Mucosa of gallbladder (tissue), 1 donor: ENCODE results near the gene CRY2. TPM values are rescaled to one million over a fixed set of nuclear protein-coding genes. Genes with fewer than 3 reads are reported as not detected.

ENCODE experiments used
- DNase-seq: peaks from one replicate; pipeline ENCODE4 v3.0.0-alpha.2; 2020; ENCODE audit warnings: low spot score
- total RNA-seq: library from RNA; stranded (reverse); gene quantifications from one replicate; pipeline ENCODE4 v1.2.1, GENCODE V29; 2021
- donor health status: DM: no; HTN: no; CAD: no.

CRY2 gene
- total RNA-seq, 1 donor from 2014 or later: 61.9 TPM

DNA sequence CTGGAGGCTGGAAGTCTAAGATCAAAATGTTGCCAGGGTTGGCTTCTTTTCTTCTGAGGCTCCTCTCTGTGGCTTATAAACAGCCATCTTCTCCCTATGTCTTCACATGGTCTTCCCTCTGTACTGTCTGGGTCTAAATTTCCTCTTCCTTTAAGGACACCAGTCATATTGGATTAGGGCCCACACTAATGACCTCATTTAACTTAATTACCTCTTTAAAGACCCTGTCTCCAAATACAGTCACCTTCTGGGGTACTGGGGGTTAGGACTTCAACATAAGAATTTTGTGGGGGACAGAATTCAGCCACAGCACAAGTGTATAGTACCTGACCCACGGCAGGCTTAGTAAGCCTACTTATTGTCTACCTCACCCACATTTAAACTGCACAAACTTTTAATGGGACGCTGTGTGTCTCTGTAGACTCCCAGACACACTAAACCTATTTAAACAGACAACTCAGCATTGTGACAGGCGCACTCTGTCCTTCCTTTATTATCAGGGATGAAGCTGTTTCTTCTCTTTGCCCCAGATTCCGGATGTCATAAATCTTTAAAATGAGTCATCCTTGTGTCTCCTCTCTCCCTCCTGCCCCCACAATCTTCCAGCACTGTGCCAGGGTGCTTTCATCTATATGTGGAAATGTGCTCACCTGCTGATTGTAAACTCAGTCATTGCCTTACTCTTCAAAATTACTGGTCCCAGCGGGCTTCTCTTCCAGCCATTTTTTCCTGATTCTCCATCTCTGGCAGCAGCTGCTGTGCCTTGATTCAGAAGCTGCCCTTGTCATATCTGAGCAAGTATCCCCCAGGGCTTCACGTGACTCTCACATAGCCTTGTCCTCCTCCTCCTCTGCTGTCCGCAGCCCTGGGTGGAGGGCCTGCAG is 32.8 kb downstream of the CRY2 start:
- DNase-seq: no peak

DNA sequence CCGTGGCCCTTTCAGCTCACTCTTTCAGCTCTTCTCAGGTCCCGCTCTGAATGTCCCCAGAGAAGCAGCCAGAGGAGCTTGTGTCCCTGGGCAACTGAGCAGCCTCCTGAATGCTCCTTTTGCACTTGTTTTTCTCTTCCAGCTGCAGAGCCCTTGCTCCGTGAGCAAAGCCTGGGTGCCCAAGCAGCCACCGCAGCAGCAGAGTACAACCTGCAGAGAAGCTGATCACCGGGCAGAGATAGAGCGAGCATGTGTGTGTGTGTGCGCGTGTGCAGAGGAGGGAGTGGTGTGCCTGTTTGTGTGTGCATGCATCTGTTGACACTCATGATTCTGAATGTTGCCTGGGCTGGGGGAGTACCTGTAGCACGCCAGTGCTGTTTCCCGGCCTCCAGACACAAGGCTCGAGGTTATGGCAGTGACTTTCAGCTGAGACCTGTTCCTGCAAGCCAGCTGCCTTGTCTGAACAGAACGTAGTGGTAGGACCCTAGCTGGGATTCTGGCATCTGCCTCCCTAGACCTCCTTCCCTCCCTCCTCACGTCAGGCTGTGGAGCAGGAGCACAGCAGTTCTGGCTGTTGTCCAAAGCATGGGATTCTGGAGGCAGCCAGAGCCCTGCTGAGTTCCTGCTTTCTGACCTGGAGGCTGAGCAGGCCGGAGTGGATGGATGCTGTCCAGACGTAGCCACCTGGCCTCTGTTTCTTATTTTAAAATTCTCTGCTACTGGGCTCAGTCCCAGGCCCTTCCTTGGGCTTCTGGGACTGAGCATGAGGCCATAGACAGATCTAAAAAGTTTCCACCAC is 33.7 kb downstream of the CRY2 start:
- no peak for DNase-seq

DNA sequence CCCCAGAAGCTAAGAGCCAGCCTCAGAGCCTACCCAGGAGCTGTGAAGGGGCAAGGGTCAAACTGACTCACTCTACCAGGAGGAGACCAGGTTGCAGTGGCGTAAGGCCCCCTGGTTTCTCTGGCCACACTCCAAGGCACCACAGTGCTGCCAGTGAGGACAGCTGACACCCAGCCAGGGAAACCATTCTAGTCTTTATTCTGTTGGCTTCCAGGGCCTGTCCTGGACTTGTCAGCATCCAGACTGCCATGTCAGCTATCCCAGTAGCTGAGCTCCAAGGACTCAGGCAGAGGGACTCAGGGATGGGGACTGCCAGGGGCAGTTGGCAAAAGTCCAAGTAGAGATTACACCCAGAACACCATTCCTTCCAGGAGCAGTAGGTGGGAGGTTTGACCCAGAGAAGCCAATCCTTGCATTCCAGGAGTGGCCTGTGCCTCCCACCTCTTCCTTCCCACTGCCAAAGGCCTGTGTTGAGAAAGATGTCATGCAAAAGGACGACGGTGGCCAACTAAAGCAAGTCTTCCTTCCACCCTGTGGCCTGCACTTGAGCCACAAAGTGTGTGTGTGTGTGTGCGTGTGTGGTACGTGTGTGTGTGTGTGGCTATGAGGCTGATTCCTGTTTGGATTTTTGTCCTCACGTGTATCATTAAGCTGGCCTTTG is 34.6 kb downstream of the CRY2 start:
- DNase-seq: peak; percentile 33

DNA sequence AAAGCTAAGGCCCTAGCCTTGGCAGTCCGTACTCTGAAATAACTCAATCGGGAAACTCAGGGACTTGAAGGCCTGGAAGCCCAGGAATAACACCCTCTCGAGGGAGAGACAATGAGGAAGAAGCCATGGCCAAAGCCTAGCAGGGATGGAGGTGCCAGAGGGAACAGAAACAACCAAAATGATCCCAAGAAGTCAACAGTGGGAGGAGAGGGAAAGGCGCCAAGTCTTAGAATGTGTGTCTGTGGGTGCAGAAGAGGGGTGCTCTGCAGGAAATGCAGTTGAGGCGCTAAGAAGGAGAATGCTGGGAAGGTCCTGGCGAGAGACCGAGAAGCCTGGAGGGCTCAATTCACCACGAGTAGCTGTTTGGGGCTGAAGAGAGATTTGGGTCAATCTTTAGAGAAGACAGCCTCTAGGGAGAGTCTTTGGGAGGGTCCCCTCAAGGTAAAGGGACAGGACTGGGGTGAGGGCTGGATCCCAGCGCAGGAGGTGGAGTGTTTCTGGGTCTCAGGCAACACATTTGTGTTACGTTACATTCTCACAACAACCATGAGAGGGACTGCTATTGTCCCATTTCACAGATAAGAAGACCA is 37.4 kb downstream of the CRY2 start:
- no peak for DNase-seq

DNA sequence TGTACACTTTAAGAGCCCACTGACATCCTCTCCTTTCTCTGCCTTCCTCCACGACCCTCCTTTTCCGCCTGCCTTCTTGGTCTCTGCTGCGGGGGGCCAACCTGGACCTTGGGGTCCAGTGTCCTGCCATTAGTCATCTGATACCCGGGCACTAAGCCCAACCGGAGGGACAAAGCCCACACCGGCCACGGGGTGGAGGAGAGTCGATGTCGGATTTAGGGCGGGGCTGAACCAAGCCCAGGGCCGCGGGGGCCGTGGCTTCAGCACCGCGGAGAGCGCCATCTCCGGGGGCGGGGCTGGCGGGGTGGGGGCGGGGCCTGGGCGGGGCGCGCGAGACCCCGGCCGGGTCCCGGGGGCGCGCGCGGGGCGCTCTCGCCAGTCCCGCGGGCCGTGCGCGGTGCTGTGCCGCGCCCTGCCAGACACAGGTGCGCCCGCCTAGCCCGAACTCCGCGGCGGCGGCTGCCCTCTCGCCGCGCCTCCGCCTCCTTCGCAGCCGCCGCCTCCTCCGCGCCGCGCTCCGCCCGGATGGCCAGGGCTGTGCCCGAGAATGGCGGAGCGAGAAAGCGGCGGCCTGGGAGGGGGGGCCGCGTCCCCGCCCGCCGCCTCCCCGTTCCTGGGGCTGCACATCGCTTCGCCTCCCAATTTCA is 38.1 kb downstream of the CRY2 start, which contains the start of gene MAPK8IP1:
TSS of gene MAPK8IP1 (plus strand) at position 378 of the 647 bp plus-strand sequence. CDS start at position 548, 170 bp downstream.
- DNase-seq: peak; percentile 36

DNA sequence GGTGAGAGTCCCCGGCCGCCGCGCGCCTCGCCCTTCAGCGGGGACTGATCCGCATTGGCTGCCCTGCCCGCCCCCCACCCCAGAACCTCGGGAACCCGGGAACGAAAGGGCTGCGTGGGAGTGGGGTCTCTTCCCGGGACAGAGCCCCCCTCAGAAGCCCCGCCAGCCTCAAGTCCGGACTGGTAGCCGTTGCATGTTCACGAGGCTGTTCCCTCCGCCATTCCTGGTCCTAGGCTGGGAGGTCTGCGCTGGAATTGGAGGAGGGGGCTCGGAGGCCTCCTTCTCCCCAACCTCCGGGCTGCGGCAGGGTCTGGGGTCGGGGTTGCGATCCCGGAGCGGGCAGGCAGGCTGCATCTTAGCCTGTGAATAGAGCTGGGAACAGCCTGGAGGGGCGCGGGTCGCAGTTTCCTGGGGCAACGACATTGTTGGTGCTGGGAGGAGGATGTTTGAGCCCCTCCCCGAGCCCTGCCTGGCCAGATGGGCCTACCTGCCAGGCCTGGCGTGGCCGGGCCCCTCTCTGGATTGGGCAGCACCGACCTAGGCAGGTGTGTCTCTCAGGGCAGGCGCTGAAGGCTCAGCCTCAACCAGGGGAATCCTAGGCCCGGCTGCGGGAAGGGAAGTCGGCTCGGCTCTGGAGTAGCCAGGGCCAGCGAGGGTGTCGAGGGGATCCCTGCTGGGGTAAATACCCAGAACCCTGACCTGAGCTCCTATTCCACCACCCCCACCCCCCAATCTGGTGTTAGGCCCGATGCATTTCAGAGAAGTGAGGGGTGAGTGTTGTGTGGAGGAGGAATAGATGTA is 38.8 kb downstream of the CRY2 start:
- DNase-seq: no peak

DNA sequence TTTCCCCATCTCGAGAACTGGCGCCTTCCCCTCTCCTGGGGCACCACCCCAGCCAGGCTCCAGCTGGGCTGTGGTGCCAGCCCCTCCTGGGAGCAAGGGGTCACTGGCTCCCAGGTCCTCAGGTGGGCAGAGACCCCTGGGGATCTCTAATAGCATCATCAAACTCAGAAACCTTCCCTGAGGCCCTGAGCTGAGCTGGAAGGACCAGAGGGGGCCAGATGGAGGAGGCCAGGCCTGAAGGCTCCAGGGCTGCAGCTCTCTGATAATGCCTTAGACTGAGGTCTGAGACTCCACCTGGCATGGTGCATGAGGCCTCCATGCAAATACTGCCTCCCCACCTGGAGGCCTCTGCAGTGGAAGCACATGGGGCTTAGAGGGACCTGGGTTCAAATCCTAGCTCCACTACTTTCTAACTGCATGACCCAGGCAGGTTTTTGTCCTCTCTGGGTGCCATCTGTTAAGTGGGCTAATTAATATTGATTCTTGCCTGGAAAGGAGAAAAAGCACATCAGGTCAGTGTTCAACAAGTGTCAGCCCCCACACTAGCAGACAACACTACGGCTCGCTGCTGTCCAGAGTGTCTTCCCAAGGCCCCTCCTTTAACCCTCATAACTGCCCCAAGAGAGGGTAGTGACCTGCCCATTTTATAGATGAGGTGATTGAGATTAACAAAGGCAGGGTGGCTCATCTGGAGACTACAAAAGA is 39.7 kb downstream of the CRY2 start:
- DNase-seq: no peak

DNA sequence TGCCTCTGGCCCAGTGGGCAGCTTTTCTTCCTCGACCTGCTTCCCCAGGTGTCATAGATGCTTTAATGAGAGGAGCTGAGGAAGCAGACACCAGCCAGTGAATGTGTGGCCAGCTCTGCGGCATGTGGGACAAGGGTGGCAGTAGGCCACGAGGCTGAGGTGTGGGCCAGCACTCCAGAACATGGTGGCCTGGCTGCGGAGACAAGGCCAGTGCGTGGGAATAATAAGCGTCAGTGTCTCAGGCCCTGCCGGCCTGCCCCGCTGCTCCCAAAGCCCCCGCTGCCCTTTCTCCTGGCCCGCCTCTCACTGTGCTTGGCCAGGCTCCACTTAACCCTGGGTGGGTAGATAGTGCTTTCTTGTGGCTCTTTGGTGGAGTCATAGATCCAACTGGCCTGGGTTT is 40.3 kb downstream of the CRY2 start:
- DNase-seq: no peak

DNA sequence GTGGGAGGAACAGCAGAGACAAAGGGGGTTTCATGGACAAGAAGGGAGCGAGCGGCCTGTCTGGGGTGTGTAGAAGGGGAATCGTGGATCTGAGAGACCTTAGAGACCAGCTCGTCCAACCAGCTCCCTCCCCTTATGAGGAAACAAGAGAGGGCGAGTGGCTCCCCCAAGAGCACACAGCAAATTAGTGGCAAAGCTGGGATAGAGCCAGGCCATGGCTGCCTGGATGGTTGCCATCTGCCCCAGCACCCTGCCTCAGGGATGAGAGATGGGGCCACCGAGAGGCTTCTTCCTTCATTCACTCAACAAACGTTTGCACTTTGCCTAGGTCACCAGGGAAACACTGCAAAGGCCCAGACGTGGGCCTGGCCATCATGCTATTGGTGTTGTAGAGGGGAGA is 42.3 kb downstream of the CRY2 start:
- DNase-seq: no peak

DNA sequence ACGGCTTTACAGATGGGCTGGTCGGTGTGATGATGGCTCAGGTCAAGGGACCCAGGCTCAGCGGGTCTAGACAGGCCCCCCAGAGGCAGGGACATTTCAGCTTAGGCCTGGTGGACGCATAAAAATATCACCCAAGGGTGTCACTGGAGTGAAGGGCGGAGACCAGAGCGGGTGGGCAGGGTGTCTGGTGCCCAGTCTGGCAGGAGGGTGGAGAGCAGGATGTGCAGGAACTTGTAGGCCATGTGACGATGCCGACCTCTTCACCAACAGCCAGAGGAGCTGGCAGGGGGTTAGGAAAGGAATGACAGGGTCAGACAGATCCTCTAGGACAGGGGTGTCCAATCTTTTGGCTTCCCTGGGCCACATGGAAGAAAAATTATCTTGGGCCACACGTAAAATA is 42.7 kb downstream of the CRY2 start:
- DNase-seq: no peak

DNA sequence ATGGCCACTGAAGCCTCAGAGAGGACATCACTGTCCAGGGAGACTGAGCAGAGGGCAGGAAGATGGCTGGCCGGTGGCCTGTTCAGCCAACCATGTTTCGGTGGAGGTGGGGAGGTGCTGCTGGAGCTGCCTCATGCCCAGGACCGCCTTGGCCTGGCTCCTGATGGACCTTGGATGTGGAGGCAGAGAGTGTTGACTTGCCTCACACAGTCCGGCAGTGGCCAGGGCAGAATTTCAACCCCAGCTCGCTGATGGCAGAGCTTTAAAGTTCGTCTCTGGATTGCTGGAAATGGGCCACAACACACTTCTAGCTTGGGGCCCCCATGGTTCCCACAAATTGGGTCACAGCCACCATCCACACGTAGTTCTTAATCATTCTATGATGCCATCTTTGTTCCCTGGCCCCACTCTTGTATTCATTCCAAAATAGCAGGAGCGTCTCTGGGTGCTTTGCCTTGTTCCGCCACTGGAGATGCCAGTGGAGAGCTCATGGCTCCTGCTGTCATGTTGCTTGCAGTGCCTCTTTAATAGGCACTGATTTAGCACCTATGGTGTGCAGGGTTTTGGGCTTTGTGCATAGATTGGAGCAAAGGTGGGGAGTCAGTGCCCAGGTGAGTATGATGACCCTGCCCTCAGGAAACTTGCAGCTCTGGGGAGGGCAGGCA is 43.7 kb downstream of the CRY2 start:
- no peak for DNase-seq

DNA sequence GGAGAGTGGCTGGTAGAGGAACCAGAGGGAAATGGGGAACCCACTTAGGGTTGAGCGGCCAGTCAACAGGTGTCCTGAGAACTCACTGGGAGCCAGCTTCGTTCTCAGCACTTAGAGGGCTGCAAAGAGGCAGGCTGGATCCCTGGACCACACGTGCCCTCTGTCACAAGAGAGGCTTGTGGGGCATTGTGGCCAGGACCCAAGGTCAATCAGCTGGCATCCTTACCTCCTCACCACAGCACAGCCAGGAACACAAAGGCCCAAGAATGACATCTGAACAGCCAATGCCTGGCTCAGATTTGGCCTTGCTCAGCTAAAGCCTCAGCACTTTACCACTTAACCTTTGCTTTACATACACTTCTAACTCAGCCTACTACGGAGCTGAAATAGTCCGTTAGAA is 45.6 kb downstream of the CRY2 start:
- no peak for DNase-seq

DNA sequence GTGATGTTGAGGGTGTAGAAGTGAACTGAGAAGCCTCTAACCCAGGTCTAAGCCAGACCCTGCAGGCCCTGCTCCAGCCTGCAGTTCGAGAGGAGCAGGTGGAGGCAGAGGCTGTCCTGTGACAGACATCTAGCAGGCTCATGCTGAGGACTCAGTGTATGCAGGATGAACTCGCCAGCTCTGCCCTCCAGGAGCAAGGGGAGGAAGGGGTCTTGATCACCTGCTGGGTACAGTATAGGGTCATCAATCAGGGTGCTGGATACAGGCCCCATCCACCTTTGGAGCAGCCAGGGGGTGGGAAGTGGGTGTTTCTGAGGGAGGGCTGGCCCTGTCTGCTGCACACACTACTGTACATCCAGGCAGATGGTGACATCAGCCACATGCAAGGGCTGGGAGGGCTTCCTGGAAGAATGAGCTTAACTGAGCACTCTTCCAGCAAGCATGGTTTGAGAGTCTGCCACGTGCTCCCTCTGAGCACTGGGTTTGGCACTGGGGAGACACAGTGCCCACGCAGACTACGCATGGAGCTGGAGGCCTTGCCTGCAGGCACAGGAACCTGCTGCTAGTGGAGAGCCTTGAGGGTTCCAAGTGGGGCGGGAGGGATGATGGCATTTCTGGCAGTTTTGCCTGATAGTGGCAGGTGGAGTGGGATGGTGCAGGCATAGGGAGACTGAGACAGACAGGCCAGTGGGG is 47.4 kb downstream of the CRY2 start:
- no peak for DNase-seq

DNA sequence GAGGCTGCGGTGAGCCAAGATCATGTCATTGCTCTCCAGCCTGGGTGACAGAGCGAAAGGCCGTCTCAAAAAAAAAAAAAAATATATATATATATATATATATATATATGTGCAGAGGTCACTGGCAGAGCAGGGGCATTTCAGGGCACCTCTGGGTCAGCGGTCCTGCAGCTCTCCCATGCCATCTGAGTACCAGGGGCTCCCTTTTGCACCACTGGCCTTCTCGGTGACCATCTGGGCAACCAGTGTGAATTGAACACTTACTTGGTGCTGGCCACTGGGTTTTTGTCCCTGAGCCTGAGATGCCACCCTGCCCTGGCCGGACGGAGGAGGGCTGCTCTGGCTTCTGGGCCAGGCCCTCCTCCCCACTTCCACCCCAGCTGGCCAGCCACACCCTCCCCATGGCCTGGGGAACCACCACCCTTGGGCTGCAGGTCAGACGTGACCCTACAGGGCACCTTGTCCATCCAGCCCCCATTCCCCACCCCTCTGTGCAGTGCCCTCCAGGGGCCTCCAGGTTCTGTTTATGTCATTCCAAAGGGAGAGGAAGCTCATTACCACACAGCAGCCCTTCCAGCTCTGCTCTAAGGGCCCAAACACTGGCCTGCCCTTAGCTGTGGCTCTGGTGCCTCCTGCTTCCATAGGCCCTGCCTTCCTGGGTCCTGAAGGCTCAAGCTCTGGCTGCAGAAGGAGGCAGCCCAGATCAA is 48.4 kb downstream of the CRY2 start:
- no peak for DNase-seq

DNA sequence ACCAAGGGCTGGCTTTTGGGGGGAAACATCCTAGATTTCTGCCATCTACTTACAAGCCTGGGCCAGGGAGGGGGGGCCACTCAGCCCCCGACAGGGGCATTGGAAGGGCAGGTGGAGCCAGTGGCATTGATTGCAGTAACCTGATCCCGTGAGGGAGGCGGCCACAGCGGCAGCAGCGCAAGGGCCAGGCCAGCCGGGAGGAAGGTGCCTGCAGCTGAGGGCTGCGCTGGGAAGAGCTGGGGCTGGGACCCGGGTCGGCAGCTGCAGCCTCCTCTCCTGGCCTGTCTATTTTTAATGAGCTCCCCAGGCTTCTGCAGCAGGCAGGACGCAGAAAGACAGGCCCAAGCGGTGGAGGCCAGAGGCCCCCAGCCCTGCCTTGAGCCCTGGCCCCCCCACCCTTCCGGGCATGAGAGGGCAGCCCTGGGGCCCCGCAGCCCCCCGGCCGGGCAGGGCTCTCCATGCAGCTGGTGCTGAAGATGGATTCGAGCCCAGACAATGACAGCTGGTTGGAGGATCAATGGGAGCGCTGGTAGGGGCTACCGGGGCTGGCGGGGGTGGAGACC is 49.2 kb downstream of the CRY2 start:
- no peak for DNase-seq

DNA sequence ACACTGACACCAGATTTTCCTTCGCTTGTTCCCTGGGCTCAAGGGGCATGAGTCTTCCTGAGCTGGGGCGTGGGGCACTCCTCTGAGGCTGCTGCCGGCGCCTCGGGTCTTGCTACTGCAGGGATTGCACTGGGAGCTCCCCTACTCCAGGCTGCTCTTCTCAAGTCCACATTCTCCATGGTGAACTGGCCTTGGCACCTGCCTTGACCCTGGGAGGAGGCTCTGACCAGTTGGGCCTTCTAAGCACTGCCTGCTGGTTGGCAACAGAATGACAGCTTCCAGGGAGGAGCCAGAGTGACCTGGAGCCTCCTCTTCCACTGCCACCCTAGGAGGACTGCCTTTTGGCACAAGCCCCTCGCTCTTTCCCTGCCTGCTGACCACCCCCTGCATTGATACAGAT is 50.3 kb downstream of the CRY2 start:
- DNase-seq: no peak

DNA sequence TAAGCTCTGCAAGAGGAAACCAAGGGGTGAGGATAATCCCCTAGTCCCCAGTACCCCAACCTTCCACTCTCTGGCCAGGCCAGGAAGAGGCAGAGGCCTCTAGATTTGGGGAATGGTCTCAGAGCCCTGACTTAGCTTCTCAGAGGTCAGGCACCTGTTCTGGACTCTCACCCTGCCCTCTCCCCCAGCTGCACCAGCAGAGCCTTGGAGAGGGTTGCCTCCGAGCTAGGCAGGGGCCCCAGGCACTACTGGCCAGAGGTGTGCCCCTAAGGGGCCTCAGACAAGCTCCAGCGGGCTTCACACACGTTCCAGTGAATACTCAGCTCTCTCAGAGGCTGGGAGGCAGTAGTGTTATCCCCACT is 51.8 kb downstream of the CRY2 start:
- DNase-seq: no peak
